SH-SY5Y (cell line): ENCODE data around the gene FBXL17.

Experiments
- GATA2 ChIP-seq: IDR thresholded peaks from 2 replicates; pipeline ENCODE4 v1.6.1; 2011; ENCODE audit warnings: mild to moderate bottlenecking, low read depth, low read length
- GATA3 ChIP-seq: IDR thresholded peaks from 2 replicates; pipeline ENCODE4 v1.6.1; 2011; ENCODE audit warnings: low read depth, mild to moderate bottlenecking, low read length, moderate library complexity

FBXL17 gene

DNA sequence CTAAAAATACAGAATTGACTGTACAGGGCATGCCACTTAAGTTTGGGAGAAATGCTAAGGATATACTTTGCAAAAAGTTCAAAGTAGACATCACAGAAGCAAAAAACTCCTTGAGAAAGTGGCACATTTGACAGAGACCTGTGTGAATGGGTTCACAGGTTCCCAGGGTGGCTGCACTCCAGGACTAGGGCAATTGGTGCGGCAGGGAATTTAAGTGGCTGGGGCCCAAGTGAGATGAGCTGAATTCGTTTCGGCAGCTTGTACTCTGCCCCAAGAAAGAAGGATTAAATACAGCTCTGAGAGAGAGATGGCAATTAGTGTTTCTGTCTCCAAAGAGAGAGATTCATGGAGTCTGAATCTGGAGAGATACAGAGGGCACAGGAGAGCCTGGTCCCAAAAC, 280.1 kb downstream of the FBXL17 start:
- TF ChIP-seq GATA3 (no peak), GATA2 (no peak)

- TF ChIP-seq GATA3 (no peak), GATA2 (no peak)
Measured at GRCh38 chr5:108101130-108101529, 280.8 kb downstream of the FBXL17 start.

GRCh38 chr5:108094800-108095199, 287.1 kb downstream of the FBXL17 start:
- TF ChIP-seq GATA3: no peak
- TF ChIP-seq GATA2: no peak

- TF ChIP-seq GATA2: no peak
- TF ChIP-seq GATA3: no peak
Measured at GRCh38 chr5:108093186-108093585, 288.7 kb downstream of the FBXL17 start.

DNA sequence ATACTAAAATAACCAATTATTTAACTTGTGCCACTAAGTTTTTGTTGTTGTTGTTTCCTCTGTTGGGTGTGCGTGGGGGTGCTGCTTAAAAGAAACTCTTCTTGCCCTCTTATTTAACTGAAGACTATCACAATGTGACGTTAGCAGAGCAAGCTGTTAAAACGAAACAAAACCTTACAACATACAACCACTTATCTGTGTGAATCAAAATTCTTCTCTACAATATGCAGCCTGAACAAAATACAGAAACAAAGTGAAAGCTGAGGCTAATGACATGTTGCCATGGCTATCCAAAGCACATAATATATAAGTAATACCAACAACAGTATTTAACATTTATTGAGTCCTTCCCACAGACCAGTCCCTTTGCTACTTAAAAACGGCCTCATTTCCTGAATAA, 291.0 kb downstream of the FBXL17 start:
- TF ChIP-seq GATA2 (no peak), GATA3 (no peak)

DNA sequence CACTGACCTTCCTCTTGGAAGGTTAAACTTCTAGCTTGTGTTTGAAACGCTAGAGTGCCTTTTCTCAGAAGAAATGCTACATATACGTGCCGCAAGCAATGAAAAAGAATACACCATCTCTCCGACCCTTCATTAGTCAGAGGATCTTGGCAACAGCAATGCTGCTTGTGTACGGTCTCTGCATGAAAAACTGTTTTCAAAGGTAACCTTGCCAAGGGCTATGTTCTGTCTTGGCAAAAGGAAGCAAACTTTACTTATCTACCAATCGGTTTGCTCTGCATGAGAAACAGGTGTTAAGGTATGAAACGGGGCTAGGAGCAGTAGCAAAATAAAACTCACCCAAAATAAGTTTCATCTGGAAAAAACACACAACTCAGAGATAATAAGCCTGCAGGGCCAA, 297.8 kb downstream of the FBXL17 start:
- TF ChIP-seq GATA2 (peak; percentile 33; the same call in 1 of the 2 replicates), GATA3 (0 out of 2 replicates have a peak, but pooled peaks have one; percentile 22)

- TF ChIP-seq GATA3 (no peak), GATA2 (no peak)
Measured at GRCh38 chr5:108083232-108083631, 298.7 kb downstream of the FBXL17 start.

- TF ChIP-seq GATA3 (no peak), GATA2 (no peak)
Measured at GRCh38 chr5:108081707-108082106, 300.2 kb downstream of the FBXL17 start.

DNA sequence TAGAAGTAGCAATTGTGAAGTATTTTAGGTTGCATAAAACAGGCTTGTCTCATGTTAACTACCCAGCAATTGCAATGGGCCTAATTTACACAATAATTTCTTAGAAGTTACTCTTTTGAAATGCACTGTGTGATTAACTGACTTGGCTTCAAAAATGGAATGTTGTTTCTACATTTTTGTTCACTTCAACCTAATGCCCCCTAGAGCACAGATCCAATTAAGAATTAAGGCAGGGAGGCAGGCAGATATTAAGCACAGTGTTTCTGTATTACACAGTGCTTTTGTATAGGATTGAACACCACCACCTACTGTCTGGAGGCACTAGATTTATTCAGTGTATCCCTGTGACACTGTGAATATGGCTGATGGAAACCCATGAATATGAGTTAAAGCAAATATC, 302.1 kb downstream of the FBXL17 start:
- TF ChIP-seq GATA2: no peak
- no peak for TF ChIP-seq GATA3

- TF ChIP-seq GATA2: no peak
- TF ChIP-seq GATA3: no peak
Measured at GRCh38 chr5:108078882-108079281, 303.0 kb downstream of the FBXL17 start.

GRCh38 chr5:108078345-108078744, 303.6 kb downstream of the FBXL17 start:
- no peak for TF ChIP-seq GATA2
- TF ChIP-seq GATA3: no peak

DNA sequence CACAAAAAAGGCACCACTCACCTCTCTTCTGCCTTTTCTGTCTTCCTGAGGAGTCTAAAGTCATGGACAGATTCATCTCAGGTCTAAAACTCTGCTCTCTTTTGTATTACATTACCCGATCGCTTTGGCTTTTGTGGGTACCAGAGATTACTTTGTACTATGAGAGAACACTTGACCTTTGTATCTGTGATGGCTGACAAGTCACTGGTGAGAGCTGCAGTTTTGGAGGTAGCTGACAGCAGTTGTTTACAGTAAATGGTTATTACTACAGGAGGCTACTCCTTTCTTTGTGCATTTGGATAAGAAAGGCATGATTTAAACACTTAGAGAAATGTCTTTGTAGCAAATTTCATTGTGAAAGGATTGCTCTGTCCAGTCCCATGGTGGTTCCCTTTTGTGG, 307.3 kb downstream of the FBXL17 start:
- TF ChIP-seq GATA2 (no peak), GATA3 (no peak)

GRCh38 chr5:108064302-108064701, 317.6 kb downstream of the FBXL17 start:
- TF ChIP-seq GATA3 (no peak), GATA2 (no peak)

GRCh38 chr5:108061941-108062340, 320.0 kb downstream of the FBXL17 start:
- no peak for TF ChIP-seq GATA3
- no peak for TF ChIP-seq GATA2

DNA sequence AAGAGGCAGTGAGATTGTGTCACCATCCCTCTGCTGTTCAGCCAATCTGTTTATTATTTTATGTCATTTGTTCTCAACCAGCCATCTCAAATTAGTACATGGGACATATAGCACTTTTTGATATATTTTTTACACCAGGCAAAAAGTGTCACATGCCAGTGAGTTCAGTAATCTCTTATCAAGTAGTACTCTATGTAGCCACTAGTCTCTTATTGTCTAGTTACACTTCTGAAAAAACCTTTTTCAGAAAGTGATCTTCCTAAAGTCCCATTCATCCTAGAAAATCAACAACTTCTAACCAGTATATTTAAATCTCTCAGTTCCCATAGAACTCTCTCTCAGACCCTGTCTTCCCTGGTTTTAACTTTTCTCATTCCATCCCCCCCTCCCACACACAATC, 321.6 kb downstream of the FBXL17 start:
- TF ChIP-seq GATA3 (no peak), GATA2 (no peak)

DNA sequence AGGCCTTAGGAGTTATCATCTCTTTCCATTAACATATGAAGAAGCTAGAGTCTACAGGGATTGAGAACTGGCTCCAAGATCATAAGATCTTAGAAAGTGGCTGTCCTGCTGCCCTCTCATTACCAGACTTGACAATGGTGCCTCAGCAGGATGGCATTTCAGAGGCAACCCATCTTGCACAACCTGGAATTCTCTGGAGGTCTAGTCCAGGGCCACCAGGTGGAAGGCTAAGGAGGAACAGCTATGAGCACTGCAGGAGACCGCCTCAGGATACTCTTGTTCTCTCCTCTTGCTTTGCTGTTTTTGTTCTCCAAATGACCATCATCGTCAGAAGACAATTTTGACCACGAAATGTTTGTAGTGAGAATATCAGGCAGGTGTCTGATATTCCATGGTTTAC, 322.6 kb downstream of the FBXL17 start:
- TF ChIP-seq GATA2: no peak
- TF ChIP-seq GATA3: no peak

GRCh38 chr5:108054349-108054748, 327.5 kb downstream of the FBXL17 start:
- TF ChIP-seq GATA3: no peak
- TF ChIP-seq GATA2: no peak
